Bronchial epithelial cell (primary cell): ENCODE data around the gene IPPK. TPM values are rescaled to one million over a fixed set of nuclear protein-coding genes. Genes with fewer than 3 reads are reported as not detected.

Experiments
- DNase-seq: peaks from one replicate; pipeline ENCODE4 v3.0.0-alpha.2; 2010; ENCODE audit warnings: low read depth
- FAIRE-seq: peaks from 2 replicates; lab custom pipeline; 2011; peaks lifted over from hg19 to GRCh38; lab: Jason Lieb, UNC
- H3K27me3 ChIP-seq: 2 replicates; pipeline ENCODE4 v1.5.1; 2011; ENCODE audit warnings: low read length; ENCODE audit not compliant: control insufficient read depth, insufficient read depth
- H3K36me3 ChIP-seq: 2 replicates; pipeline ENCODE4 v1.5.1; 2011; ENCODE audit warnings: low read length; ENCODE audit not compliant: control insufficient read depth, insufficient read depth
- H3K4me3 ChIP-seq: 2 replicates; pipeline ENCODE4 v1.5.1; 2011; ENCODE audit warnings: mild to moderate bottlenecking, low read depth, low read length, control low read depth
- CTCF ChIP-seq: IDR thresholded peaks from 2 replicates; pipeline ENCODE4 v1.5.1; 2011; ENCODE audit warnings: mild to moderate bottlenecking, moderate library complexity, low read length, control low read depth, inconsistent platforms; ENCODE audit not compliant: insufficient read depth, severe bottlenecking
- total RNA-seq: library from RNA; depleted of rRNA; stranded (reverse); fragments of >200 nt; gene quantifications from 2 replicates; pipeline ENCODE4 v1.2.1, GENCODE V29; 2014

IPPK gene
- total RNA-seq, 1 donor from 2014 or later: 27.6 TPM

- DNase-seq (no peak), FAIRE-seq (no peak)
- Histone ChIP-seq H3K36me3 (peaks cover 26% of the 10 kb centered on the region), H3K27me3 (no peaks in the 10 kb centered on the region), H3K4me3 (no peak overlapping the region)
- TF ChIP-seq CTCF: no peak
Observed at GRCh38 chr9:92663951-92664350, 6.0 kb downstream of the IPPK start.

GRCh38 chr9:92663126-92663525 is 6.8 kb downstream of the IPPK start:
- no peak for DNase-seq
- FAIRE-seq: no peak
- Histone ChIP-seq H3K4me3 (no peak overlapping the region), H3K36me3 (peaks cover 31% of the 10 kb centered on the region), H3K27me3 (no peaks in the 10 kb centered on the region)
- TF ChIP-seq CTCF: no peak

DNA sequence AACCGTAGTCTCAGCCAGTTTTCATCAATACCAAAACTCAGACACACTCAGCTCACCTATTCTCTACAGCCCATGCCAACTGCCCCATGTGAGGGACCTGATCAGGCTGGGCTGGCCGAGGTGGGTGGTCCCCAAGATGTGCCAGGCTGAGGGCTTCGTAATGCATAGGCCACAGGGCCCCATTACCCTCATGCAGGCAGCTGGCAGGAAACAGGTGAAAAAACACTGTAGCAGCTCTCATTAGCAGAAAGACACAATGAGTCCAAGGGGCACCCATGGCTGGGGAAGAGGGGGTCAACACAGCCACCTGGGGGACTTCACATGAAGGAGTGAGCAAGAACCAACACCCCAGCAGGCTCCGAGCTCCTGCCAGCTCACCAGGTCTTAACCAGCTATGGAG is 8.2 kb downstream of the IPPK start:
- H3K27me3 ChIP-seq: no peaks in the 10 kb centered on the region
- no peak overlapping the region for H3K4me3 ChIP-seq
- DNase-seq (no peak), FAIRE-seq (no peak)
- H3K36me3 ChIP-seq: peaks cover 31% of the 10 kb centered on the region
- no peak for TF ChIP-seq CTCF

GRCh38 chr9:92661127-92661526 is 8.8 kb downstream of the IPPK start:
- Histone ChIP-seq H3K36me3 (peaks cover 27% of the 10 kb centered on the region), H3K4me3 (no peak overlapping the region), H3K27me3 (no peaks in the 10 kb centered on the region)
- FAIRE-seq (no peak), DNase-seq (no peak)
- no peak for TF ChIP-seq CTCF

- no peak for FAIRE-seq
- no peaks in the 10 kb centered on the region for H3K27me3 ChIP-seq
- no peak overlapping the region for H3K4me3 ChIP-seq
- peaks cover 26% of the 10 kb centered on the region for H3K36me3 ChIP-seq
- DNase-seq: no peak
- no peak for TF ChIP-seq CTCF
Observed at GRCh38 chr9:92660266-92660665, 9.7 kb downstream of the IPPK start.

- no peak for TF ChIP-seq CTCF
- H3K4me3 ChIP-seq: no peak overlapping the region
- H3K36me3 ChIP-seq: peaks cover 27% of the 10 kb centered on the region
- DNase-seq (no peak), FAIRE-seq (no peak)
- no peaks in the 10 kb centered on the region for H3K27me3 ChIP-seq
Observed at GRCh38 chr9:92659601-92660000, 10.3 kb downstream of the IPPK start.
